ENCODE measurements around the gene YIPF3. TPM values are rescaled to one million over a fixed set of nuclear protein-coding genes. Genes with fewer than 3 reads are reported as not detected.

The YIPF3 gene
- total and polyA plus RNA-seq, 9 of the 15 experiments (the other 6 are each of a cell fraction or from before 2014, with no cell fraction given): 27.5 to 75.3 (median 57.6) TPM

DNA sequence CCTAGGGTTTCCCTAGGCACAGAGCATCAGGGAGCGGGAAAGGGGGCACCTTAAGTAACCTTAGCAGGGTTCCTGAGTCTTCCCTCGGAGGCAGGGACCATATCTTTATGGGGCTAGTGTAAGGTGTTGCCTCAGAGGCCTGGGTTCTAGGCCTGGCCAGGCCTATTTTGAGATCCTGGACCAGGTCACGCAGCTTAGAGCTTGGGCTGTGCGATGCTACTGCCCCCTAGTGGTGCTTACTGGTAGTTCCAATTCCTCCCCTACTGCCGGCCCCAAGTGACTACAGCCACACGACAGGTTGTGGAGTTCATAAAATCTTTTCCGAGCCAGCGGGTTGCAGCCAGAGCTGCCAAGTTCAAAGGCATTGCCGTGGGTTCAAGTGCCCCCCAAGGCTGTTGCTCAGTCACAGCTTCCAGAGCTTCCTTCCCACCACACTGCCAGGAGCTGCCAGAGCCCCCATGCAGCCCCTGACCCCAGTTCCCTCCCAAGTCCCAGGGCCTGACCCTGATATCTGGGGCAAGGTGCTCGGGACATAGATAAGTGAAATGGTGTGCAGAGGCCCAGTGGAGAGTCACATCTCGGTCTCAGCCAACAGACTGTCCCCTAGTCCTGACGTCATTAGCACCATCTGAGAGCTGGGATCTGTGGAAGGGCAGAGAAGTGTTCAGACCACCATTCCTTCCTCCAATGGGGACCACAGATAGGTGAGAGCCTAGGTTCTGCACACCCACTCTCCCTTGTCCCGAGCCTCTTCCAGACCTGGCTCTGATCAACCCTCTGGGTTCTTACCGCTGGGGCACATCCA, 9.9 kb downstream of the YIPF3 start (continued):
- TF ChIP-seq POLR2AphosphoS2 (IDR thresholded peaks at IDR 0.05; ENCODE audit: low read length) (peak; percentile 92), L3MBTL2 (IDR thresholded peaks at IDR 0.05) (peak; percentile 35; the same call in 1 of the 2 replicates), LARP7 (IDR thresholded peaks at IDR 0.05) (no peak), COPS2 (conservative IDR thresholded peaks at IDR 0.05) (no peak), HMG20B (CRISPR knock-in tag; IDR thresholded peaks at IDR 0.05) (no peak), ETV5 (CRISPR knock-in tag; IDR thresholded peaks at IDR 0.05; ENCODE audit: low read depth) (no peak; the same call in 1 of the 2 replicates), MTA2 (IDR thresholded peaks at IDR 0.05; ENCODE audit: low read depth) (no peak), ZKSCAN1 (IDR thresholded peaks at IDR 0.05; ENCODE audit: low read depth, low read length) (no peak)
- TF ChIP-seq, protein P1, sequence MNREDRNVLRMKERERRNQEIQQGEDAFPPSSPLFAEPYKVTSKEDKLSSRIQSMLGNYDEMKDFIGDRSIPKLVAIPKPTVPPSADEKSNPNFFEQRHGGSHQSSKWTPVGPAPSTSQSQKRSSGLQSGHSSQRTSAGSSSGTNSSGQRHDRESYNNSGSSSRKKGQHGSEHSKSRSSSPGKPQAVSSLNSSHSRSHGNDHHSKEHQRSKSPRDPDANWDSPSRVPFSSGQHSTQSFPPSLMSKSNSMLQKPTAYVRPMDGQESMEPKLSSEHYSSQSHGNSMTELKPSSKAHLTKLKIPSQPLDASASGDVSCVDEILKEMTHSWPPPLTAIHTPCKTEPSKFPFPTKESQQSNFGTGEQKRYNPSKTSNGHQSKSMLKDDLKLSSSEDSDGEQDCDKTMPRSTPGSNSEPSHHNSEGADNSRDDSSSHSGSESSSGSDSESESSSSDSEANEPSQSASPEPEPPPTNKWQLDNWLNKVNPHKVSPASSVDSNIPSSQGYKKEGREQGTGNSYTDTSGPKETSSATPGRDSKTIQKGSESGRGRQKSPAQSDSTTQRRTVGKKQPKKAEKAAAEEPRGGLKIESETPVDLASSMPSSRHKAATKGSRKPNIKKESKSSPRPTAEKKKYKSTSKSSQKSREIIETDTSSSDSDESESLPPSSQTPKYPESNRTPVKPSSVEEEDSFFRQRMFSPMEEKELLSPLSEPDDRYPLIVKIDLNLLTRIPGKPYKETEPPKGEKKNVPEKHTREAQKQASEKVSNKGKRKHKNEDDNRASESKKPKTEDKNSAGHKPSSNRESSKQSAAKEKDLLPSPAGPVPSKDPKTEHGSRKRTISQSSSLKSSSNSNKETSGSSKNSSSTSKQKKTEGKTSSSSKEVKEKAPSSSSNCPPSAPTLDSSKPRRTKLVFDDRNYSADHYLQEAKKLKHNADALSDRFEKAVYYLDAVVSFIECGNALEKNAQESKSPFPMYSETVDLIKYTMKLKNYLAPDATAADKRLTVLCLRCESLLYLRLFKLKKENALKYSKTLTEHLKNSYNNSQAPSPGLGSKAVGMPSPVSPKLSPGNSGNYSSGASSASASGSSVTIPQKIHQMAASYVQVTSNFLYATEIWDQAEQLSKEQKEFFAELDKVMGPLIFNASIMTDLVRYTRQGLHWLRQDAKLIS (CRISPR knock-in tag; IDR thresholded peaks at IDR 0.05): no peak
- TF ChIP-seq, protein P2, sequence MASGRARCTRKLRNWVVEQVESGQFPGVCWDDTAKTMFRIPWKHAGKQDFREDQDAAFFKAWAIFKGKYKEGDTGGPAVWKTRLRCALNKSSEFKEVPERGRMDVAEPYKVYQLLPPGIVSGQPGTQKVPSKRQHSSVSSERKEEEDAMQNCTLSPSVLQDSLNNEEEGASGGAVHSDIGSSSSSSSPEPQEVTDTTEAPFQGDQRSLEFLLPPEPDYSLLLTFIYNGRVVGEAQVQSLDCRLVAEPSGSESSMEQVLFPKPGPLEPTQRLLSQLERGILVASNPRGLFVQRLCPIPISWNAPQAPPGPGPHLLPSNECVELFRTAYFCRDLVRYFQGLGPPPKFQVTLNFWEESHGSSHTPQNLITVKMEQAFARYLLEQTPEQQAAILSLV (tag; IDR thresholded peaks at IDR 0.05): no peak
- TF ChIP-seq, protein P3, sequence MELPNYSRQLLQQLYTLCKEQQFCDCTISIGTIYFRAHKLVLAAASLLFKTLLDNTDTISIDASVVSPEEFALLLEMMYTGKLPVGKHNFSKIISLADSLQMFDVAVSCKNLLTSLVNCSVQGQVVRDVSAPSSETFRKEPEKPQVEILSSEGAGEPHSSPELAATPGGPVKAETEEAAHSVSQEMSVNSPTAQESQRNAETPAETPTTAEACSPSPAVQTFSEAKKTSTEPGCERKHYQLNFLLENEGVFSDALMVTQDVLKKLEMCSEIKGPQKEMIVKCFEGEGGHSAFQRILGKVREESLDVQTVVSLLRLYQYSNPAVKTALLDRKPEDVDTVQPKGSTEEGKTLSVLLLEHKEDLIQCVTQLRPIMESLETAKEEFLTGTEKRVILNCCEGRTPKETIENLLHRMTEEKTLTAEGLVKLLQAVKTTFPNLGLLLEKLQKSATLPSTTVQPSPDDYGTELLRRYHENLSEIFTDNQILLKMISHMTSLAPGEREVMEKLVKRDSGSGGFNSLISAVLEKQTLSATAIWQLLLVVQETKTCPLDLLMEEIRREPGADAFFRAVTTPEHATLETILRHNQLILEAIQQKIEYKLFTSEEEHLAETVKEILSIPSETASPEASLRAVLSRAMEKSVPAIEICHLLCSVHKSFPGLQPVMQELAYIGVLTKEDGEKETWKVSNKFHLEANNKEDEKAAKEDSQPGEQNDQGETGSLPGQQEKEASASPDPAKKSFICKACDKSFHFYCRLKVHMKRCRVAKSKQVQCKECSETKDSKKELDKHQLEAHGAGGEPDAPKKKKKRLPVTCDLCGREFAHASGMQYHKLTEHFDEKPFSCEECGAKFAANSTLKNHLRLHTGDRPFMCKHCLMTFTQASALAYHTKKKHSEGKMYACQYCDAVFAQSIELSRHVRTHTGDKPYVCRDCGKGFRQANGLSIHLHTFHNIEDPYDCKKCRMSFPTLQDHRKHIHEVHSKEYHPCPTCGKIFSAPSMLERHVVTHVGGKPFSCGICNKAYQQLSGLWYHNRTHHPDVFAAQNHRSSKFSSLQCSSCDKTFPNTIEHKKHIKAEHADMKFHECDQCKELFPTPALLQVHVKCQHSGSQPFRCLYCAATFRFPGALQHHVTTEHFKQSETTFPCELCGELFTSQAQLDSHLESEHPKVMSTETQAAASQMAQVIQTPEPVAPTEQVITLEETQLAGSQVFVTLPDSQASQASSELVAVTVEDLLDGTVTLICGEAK (IDR thresholded peaks at IDR 0.05): no peak
- TF ChIP-seq, protein P3 (CRISPR knock-in tag; IDR thresholded peaks at IDR 0.05): no peak
- TF ChIP-seq, protein P4, sequence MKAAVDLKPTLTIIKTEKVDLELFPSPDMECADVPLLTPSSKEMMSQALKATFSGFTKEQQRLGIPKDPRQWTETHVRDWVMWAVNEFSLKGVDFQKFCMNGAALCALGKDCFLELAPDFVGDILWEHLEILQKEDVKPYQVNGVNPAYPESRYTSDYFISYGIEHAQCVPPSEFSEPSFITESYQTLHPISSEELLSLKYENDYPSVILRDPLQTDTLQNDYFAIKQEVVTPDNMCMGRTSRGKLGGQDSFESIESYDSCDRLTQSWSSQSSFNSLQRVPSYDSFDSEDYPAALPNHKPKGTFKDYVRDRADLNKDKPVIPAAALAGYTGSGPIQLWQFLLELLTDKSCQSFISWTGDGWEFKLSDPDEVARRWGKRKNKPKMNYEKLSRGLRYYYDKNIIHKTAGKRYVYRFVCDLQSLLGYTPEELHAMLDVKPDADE (conservative IDR thresholded peaks at IDR 0.05; ENCODE audit: control insufficient read depth, low read depth, low read length): 0 out of 2 replicates have a peak, but pooled peaks have one; percentile 10
